K562 (cell line): ENCODE data around the gene SCAP. TPM values are rescaled to one million over a fixed set of nuclear protein-coding genes. Genes with fewer than 3 reads are reported as not detected.
A peak's percentile ranks its signal among the peaks of the same experiment; 100 is the strongest.

Experiments used
- ARID1B ChIP-seq: fragments of 450-650 bp; IDR thresholded peaks from 2 replicates; pipeline ENCODE4 v1.6.1; 2016; ENCODE audit warnings: antibody characterized with exemption, mild to moderate bottlenecking, inconsistent platforms
- GTF2A2 ChIP-seq: IDR thresholded peaks from 2 replicates; pipeline ENCODE4 v1.6.1; 2016; ENCODE audit warnings: mild to moderate bottlenecking, missing genetic modification characterization, missing compliant biosample characterization
- KLF1 ChIP-seq: fragments of 450-650 bp; IDR thresholded peaks from 2 replicates; pipeline ENCODE4 v1.6.1; 2016; ENCODE audit warnings: missing genetic modification characterization, missing compliant biosample characterization
- LARP7 ChIP-seq: fragments of 450-650 bp; IDR thresholded peaks from 2 replicates; pipeline ENCODE4 v1.6.1; 2016
- MTA3 ChIP-seq: fragments of 450-650 bp; formaldehyde crosslinking; IDR thresholded peaks from 2 replicates; pipeline ENCODE4 v1.6.1; 2017; ENCODE audit warnings: mild to moderate bottlenecking, borderline replicate concordance
- NR1H2 ChIP-seq: sonication (generic); formaldehyde crosslinking; IDR thresholded peaks from 2 replicates; pipeline ENCODE4 v1.4.0; 2020; ENCODE audit warnings: mild to moderate bottlenecking, missing genetic modification reagents
- SMAD4 ChIP-seq: fragments of 250-450 bp; sonication (Bioruptor Pico); conservative IDR thresholded peaks from 2 replicates; pipeline ENCODE4 v1.8.0; 2021; ENCODE audit warnings: inconsistent platforms, mild to moderate bottlenecking, moderate library complexity
- SMARCA4 ChIP-seq: fragments of 450-650 bp; IDR thresholded peaks from 2 replicates; pipeline ENCODE4 v1.6.1; 2016
- SMC3 ChIP-seq: conservative IDR thresholded peaks from 2 replicates; pipeline ENCODE4 v1.6.1; 2011; ENCODE audit warnings: low read depth, low read length, improper control_type of control experiment; ENCODE audit not compliant: insufficient read depth
- ZNF436 ChIP-seq: fragments of 250-450, 450-650 bp; sonication (Bioruptor Pico); formaldehyde crosslinking; IDR thresholded peaks from 2 replicates; pipeline ENCODE4 v1.7.0; 2020; ENCODE audit warnings: mild to moderate bottlenecking
- polyA plus RNA-seq, 8 experiments: library from polyadenylated mRNA; depleted of rRNA in 4 of 8; stranded (reverse) in 5 of 8; unstranded in 3 of 8; fragments of >200 nt; fragmentation: Nextera tagmentation in 2 of 8; fragmentation: Illumina TruSeq in 1 of 8; extraction: Ambion mirVana in 2 of 8; extraction: Trizol in 1 of 8; gene quantifications; 2 replicates each; pipeline versions ENCODE4 v1.2.1 to v1.2.3, GENCODE V29; 2011 to 2014; ENCODE audit warnings: inconsistent platforms in 1 of 8, missing spikeins in 1 of 8
- total RNA-seq, 7 experiments: library from RNA; depleted of rRNA in 6 of 7; stranded (reverse); fragments of >200 nt in 6 of 7; fragmentation: Illumina TruSeq in 2 of 7; extraction: Trizol in 2 of 7; gene quantifications; 2 replicates each; pipeline versions ENCODE4 v1.2.1 to v1.2.3, GENCODE V29; 2011 to 2021; ENCODE audit warnings: low replicate concordance in 1 of 7
- TF ChIP-seq, protein P1 (sequence below): IDR thresholded peaks from 2 replicates; pipeline ENCODE4 v1.6.1; 2011; ENCODE audit warnings: borderline replicate concordance, low read depth, mild to moderate bottlenecking, moderate library complexity, low read length; ENCODE audit not compliant: insufficient read depth, poor library complexity, severe bottlenecking
- TF ChIP-seq, protein P2 (sequence below): sonication (generic); formaldehyde crosslinking; IDR thresholded peaks from 2 replicates; pipeline ENCODE4 v1.8.0; 2023; ENCODE audit warnings: mild to moderate bottlenecking, missing genetic modification reagents
- TF ChIP-seq, protein P3 (sequence below): fragments of 450-650 bp; formaldehyde crosslinking; IDR thresholded peaks from 2 replicates; pipeline ENCODE4 v1.4.0; 2020; ENCODE audit warnings: mild to moderate bottlenecking, moderate library complexity
- TF ChIP-seq, protein P4 (sequence below): fragments of 200-800 bp; sonication (Bioruptor generic); IDR thresholded peaks from 2 replicates; pipeline ENCODE4 v1.6.1; 2016; ENCODE audit warnings: missing genetic modification characterization, missing compliant biosample characterization
- TF ChIP-seq, protein P5 (sequence below): sonication (generic); formaldehyde crosslinking; IDR thresholded peaks from 2 replicates; pipeline ENCODE4 v1.8.1; 2022; ENCODE audit warnings: missing genetic modification reagents

The SCAP gene
- total and polyA plus RNA-seq, 9 of the 15 experiments (the other 6 are each of a cell fraction or from before 2014, with no cell fraction given): 2.6 to 104 (median 37.8) TPM

DNA sequence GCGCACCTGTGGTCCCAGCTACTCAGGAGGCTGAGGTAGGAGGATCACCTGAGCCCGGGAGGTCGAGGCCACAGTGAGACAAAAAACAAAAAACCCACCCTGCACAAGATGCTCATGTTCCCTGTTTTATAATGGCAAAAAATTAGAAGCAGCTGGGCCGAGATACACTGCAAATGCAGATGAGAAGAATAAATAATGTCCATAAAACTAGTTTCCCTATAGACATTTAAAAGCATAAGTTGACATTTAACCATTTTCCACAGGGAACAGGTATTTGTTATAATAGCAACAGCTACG, 537 bp upstream of the SCAP start (continued):
- TF ChIP-seq, protein P1, sequence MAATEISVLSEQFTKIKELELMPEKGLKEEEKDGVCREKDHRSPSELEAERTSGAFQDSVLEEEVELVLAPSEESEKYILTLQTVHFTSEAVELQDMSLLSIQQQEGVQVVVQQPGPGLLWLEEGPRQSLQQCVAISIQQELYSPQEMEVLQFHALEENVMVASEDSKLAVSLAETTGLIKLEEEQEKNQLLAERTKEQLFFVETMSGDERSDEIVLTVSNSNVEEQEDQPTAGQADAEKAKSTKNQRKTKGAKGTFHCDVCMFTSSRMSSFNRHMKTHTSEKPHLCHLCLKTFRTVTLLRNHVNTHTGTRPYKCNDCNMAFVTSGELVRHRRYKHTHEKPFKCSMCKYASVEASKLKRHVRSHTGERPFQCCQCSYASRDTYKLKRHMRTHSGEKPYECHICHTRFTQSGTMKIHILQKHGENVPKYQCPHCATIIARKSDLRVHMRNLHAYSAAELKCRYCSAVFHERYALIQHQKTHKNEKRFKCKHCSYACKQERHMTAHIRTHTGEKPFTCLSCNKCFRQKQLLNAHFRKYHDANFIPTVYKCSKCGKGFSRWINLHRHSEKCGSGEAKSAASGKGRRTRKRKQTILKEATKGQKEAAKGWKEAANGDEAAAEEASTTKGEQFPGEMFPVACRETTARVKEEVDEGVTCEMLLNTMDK: no peak
- TF ChIP-seq, protein P2, sequence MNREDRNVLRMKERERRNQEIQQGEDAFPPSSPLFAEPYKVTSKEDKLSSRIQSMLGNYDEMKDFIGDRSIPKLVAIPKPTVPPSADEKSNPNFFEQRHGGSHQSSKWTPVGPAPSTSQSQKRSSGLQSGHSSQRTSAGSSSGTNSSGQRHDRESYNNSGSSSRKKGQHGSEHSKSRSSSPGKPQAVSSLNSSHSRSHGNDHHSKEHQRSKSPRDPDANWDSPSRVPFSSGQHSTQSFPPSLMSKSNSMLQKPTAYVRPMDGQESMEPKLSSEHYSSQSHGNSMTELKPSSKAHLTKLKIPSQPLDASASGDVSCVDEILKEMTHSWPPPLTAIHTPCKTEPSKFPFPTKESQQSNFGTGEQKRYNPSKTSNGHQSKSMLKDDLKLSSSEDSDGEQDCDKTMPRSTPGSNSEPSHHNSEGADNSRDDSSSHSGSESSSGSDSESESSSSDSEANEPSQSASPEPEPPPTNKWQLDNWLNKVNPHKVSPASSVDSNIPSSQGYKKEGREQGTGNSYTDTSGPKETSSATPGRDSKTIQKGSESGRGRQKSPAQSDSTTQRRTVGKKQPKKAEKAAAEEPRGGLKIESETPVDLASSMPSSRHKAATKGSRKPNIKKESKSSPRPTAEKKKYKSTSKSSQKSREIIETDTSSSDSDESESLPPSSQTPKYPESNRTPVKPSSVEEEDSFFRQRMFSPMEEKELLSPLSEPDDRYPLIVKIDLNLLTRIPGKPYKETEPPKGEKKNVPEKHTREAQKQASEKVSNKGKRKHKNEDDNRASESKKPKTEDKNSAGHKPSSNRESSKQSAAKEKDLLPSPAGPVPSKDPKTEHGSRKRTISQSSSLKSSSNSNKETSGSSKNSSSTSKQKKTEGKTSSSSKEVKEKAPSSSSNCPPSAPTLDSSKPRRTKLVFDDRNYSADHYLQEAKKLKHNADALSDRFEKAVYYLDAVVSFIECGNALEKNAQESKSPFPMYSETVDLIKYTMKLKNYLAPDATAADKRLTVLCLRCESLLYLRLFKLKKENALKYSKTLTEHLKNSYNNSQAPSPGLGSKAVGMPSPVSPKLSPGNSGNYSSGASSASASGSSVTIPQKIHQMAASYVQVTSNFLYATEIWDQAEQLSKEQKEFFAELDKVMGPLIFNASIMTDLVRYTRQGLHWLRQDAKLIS: no peak
- TF ChIP-seq NR1H2 (CRISPR knock-in tag) (no peak), LARP7 (0 out of 2 replicates have a peak, but pooled peaks have one; percentile 7), GTF2A2 (tag) (no peak), ZNF436 (CRISPR knock-in tag) (no peak), SMARCA4 (peak; percentile 53; the same call in 1 of the 2 replicates), SMC3 (no peak), ARID1B (0 out of 2 replicates have a peak, but pooled peaks have one; percentile 5), KLF1 (tag) (no peak), SMAD4 (CRISPR knock-in tag) (no peak), MTA3 (no peak)
- TF ChIP-seq, protein P3, sequence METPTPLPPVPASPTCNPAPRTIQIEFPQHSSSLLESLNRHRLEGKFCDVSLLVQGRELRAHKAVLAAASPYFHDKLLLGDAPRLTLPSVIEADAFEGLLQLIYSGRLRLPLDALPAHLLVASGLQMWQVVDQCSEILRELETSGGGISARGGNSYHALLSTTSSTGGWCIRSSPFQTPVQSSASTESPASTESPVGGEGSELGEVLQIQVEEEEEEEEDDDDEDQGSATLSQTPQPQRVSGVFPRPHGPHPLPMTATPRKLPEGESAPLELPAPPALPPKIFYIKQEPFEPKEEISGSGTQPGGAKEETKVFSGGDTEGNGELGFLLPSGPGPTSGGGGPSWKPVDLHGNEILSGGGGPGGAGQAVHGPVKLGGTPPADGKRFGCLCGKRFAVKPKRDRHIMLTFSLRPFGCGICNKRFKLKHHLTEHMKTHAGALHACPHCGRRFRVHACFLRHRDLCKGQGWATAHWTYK (CRISPR knock-in tag): no peak
- TF ChIP-seq, protein P4, sequence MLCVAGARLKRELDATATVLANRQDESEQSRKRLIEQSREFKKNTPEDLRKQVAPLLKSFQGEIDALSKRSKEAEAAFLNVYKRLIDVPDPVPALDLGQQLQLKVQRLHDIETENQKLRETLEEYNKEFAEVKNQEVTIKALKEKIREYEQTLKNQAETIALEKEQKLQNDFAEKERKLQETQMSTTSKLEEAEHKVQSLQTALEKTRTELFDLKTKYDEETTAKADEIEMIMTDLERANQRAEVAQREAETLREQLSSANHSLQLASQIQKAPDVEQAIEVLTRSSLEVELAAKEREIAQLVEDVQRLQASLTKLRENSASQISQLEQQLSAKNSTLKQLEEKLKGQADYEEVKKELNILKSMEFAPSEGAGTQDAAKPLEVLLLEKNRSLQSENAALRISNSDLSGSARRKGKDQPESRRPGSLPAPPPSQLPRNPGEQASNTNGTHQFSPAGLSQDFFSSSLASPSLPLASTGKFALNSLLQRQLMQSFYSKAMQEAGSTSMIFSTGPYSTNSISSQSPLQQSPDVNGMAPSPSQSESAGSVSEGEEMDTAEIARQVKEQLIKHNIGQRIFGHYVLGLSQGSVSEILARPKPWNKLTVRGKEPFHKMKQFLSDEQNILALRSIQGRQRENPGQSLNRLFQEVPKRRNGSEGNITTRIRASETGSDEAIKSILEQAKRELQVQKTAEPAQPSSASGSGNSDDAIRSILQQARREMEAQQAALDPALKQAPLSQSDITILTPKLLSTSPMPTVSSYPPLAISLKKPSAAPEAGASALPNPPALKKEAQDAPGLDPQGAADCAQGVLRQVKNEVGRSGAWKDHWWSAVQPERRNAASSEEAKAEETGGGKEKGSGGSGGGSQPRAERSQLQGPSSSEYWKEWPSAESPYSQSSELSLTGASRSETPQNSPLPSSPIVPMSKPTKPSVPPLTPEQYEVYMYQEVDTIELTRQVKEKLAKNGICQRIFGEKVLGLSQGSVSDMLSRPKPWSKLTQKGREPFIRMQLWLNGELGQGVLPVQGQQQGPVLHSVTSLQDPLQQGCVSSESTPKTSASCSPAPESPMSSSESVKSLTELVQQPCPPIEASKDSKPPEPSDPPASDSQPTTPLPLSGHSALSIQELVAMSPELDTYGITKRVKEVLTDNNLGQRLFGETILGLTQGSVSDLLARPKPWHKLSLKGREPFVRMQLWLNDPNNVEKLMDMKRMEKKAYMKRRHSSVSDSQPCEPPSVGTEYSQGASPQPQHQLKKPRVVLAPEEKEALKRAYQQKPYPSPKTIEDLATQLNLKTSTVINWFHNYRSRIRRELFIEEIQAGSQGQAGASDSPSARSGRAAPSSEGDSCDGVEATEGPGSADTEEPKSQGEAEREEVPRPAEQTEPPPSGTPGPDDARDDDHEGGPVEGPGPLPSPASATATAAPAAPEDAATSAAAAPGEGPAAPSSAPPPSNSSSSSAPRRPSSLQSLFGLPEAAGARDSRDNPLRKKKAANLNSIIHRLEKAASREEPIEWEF (CRISPR knock-in tag): no peak
- TF ChIP-seq, protein P5, sequence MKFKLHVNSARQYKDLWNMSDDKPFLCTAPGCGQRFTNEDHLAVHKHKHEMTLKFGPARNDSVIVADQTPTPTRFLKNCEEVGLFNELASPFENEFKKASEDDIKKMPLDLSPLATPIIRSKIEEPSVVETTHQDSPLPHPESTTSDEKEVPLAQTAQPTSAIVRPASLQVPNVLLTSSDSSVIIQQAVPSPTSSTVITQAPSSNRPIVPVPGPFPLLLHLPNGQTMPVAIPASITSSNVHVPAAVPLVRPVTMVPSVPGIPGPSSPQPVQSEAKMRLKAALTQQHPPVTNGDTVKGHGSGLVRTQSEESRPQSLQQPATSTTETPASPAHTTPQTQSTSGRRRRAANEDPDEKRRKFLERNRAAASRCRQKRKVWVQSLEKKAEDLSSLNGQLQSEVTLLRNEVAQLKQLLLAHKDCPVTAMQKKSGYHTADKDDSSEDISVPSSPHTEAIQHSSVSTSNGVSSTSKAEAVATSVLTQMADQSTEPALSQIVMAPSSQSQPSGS (CRISPR knock-in tag): no peak
